ENCODE measurements around the gene B3GAT3. TPM values are rescaled to one million over a fixed set of nuclear protein-coding genes. Genes with fewer than 3 reads are reported as not detected.
"Not testable (repeated sequence)": the region's sequence is repeated elsewhere in the genome, so short reads cannot be mapped to it uniquely, and the experiment has no call there.

The B3GAT3 gene
- polyA plus RNA-seq, 3 donors = 23.1 to 27.0 (median 25.0) TPM

DNA sequence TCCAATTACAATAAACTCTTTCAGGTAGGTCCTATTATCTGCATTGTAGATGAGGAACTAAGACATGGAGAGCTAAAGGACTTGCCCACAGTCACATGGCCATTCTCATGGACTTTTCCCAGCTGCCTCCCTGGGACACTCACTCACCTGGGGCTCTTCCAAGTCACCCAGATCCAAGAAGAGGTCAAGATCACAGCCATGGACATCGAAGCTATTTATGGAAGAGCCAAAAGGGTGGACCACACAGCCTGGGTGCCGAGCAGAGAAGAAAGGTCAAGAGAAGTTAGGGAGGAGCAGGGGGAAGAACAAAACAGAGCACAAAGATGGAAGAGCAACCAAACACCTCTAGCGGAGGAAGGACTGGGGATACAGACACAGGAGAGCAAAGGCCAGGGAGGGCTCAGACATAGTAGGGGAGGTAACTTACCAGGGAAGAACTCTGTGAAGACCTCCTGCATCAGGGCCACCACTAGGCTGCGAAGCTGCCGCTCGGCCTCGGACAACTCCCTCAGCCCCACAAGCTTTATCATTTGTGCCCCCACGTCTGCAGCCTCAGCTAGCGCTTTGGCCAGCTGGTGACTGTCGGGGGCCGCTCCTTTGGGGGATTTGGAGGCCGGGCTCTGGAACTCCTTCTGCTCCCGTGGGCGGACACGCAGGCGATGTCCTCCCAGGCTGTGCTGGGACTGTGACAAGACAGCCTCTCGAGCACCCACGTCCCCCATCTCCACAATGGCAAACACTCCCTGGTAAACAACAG is 40.6 kb downstream of the B3GAT3 start:
- no peak for DNase-seq (ENCODE audit: low read depth in 3 of 3, low spot score in 2 of 3)

DNA sequence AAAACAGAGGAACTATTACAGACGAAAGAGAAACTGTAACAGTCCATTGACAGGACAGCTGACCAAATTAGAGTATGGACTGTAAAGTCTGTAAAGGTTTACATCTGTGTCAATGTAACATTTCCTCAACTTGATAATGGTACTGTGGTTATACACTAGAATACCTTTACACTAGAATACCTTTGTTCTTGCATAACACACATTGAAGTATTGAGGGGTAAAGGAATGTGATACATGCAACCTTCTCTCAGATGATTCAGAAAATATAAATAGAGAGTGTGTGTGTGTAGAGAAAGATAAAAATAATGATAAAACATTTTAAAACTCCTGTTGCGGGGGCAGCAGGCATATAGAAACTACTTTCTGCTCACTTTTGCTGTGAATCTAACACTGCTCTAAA is 42.5 kb downstream of the B3GAT3 start:
- DNase-seq (ENCODE audit: low read depth in 3 of 3, low spot score in 2 of 3) = no peak

GRCh38 chr11:62578541-62578940 is 43.2 kb downstream of the B3GAT3 start:
- no peak for DNase-seq (ENCODE audit: low read depth in 3 of 3, low spot score in 2 of 3)

DNA sequence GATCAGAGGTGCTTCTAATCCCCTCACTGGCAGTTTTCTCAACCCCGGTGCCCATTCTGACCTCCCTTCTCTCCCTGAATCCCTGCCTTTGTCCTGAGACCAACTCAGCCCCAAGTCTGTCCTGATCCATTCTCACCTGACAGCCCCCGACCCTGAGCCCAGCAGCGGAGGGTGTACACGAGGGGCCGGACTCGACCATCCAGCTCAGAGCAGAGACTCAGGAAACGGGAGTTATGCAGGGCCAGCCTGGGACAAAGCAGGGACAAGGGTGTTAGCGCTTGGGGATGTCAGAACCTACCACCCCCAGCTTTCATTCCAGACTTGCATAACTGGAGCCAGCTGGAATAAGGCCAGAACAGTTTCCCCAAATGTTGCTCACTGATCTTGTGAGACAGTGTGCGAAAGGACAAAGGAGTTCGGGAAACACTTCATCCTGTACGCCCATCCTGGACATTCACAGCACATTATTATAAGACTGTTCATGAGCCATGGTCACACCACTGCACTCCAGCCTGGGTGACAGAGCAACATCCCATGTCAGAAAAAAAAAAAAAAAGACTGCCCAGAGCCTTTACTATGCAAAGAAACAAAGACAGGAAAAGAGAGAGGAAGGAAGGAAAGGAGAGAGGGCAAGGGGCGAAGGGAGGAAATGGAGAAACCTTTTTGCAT is 44.6 kb downstream of the B3GAT3 start:
- DNase-seq (ENCODE audit: low read depth in 3 of 3, low spot score in 2 of 3) = no peak

DNA sequence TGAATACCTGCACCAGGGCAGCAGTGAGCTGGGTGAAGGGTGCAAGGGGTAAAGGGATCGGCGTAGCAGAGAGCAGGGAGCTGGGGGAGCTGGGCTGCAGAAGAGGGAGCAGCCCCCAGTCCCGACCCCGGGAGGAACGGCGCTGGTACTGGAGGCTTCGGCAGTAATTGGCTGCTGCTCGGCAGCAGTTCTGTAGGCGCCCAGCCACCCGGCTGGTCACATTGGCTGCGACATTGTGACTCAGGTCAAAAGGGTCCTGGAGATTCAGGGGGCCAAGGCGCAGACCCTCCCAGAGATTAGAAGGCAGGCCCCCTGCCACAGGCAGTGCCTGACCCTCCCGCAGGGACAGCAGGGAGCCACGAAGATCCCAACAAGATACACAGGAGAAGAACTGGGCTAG is 45.9 kb downstream of the B3GAT3 start:
- DNase-seq (ENCODE audit: low read depth in 3 of 3, low spot score in 2 of 3) = no peak

DNA sequence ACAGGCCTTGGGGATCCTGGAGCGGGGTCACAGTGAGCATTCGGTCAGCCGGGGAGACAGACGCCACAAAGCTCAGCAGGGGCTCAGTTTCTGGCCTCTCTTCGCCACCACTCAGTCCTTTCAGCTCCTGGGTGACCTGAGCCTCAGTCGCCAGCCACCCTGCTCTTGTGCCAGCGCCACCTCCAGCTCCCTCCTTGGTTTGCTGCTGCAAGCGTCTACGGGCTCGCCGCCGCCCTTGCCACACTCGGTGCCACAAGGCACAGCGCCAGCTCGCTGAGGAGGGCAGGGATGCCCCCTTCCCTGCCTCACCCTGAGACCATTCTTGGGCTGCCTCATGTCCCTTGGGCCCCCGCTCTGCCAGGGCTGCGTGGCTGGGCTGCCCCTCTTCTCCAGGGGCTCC is 46.6 kb downstream of the B3GAT3 start:
- DNase-seq (ENCODE audit: low read depth in 3 of 3, low spot score in 2 of 3) = no peak

- DNase-seq (ENCODE audit: low read depth in 3 of 3, low spot score in 2 of 3) = no peak
Measured at GRCh38 chr11:62574363-62575071, 47.3 kb downstream of the B3GAT3 start.

DNA sequence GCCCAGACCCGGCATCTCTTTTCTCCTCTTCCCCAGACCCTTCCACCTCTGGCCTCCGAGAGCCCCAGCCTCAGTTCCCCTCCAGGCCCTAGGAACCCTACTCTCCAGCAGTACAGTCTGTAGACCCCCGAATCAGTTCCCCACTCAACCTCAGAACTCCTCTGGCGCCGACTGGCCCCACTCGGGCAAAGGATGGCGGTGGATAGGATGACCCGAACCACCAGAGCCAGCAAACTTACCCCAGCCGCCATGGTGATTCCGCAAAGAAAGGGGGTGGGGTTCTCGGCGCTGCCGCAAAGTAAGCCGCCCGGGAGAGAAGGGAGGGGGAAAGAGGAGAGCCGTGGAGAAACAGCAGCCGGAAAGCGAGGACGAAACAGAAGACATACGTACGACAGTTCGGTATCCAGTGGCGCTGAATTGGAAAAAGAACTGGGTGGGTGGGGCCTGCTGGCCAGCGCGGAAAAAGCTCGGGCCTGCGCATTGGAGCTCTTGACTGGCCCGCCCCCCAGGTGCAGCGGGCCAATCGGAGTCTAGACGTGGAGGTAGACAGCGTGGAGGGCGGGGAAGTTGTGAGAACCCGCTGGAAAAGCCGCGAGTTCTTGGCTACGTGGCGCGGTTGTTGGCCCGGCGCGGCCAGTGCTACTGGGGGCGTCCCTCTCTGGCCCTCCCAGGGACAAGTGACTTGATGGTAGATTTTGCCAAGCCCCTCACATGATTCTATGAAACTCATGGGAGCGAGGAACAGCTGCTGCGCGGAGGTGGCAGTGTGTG is 48.0 kb downstream of the B3GAT3 start, which contains the start of gene EEF1G:
EEF1G (minus strand) TSS at position 300 of the 771 bp plus-strand sequence; CDS start at position 251, 49 bp downstream.
- peak; percentile 97 to 99 (median 99) for DNase-seq (ENCODE audit: low read depth in 3 of 3, low spot score in 2 of 3)

DNA sequence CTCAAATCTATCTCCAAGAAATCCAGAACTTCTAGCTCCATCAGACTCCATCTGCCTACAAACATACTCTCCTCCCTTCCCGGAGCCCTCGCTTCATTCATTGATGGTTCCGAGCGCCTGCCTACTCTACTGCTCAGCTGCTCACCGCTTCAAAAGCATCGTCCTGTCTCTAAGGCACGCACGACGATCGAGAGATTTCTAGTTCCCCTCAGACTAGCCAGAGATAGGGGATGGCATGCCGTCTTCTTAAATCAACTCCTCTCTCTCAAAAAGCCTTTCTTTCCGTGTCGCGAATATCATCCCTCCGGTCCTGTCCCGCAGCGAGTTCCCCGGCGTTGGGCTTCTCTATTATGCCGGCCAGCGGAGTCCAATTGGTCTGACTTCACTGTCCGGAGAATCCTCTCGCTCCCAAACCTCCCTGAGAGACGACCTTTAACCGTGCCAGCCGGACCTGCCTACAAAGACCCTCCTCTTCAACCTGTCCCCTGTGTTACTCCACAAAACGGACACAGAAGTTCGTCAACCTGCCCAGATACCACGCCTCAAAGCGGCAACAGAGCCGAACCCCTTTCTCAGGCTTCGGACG is 48.7 kb downstream of the B3GAT3 start:
- no peak for DNase-seq (ENCODE audit: low read depth in 3 of 3, low spot score in 2 of 3)

DNA sequence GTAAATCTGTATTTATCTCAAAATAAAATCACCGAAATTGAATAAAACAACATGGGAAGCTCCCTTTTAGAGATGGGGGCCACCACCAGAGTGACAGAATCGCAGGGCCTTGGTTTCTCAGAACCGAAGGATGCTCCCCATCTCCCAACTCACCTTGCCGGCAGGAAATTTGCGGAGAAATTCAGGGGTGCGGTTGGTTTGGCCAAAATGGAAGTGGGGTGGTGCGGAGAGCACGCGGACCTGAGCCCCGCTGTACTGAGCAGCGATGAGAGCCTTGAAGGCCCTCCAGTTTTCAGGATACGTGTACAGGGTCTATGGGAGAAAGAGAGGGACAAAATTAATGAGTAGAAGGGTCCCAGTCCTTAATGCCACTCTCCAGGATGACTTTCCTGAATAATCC is 49.4 kb downstream of the B3GAT3 start:
- DNase-seq (ENCODE audit: low read depth in 3 of 3, low spot score in 2 of 3) = no peak

DNA sequence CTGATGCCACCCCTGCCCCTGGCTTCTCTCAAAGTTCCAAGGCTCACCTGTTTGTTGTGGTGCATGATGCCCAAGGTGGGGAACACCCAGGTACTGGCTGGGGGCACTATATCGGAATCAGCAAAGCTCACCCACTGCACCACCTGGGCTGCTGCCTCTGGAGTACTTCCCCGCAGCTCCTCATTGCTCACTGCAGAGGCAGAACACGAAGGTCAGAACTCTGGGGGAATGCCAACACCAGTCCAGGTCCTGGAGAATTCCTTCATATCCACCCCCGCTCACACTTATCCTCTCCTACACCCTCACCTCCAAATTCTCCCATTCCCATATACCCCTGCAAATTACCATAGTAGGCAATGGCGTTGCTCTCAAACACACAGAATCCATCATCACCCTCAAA is 50.3 kb downstream of the B3GAT3 start:
- not testable (repeated sequence) for DNase-seq (ENCODE audit: low read depth in 3 of 3, low spot score in 2 of 3)

DNA sequence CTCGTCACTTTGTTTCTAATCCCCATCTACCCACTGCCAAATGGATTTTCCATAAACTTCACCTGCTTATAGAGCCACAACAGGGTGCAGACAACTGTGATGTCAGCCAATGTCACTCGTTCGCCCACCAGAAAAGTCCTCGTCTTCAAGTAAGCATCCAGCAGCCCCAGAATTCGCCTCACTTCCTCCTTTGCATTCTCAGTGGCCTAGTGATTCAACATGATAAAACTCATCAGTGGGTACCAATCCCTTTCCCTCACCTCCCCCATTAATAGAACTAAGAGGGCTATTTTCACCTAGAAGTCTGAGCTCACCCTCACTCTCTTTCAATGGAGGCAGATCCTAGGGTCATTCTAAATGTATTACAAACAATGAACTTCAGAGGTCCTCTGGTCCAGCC is 50.9 kb downstream of the B3GAT3 start:
- DNase-seq (ENCODE audit: low read depth in 3 of 3, low spot score in 2 of 3) = not testable (repeated sequence)

GRCh38 chr11:62569611-62570010 is 52.2 kb downstream of the B3GAT3 start:
- no peak for DNase-seq (ENCODE audit: low read depth in 3 of 3, low spot score in 2 of 3)

GRCh38 chr11:62567018-62567633 is 54.7 kb downstream of the B3GAT3 start:
- no peak for DNase-seq (ENCODE audit: low read depth in 3 of 3, low spot score in 2 of 3)

DNA sequence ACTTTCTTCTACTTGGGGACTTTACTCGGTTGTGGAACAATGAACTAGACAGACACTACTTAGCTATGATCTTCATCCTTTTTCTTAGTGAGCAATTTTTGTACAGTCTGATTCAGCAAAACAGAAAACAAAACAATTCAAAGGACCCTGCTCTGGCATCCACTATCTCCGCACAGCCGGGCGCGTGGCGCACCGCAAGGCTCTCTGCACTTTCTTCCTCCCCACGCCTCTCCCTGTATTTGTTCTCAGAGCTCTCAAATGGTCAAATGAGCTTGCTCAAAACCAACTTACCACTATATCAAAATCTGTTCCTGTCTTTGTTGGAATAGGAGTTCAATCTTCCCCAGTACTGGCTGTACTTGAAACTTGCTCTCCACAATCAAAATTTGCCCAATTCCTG is 55.5 kb downstream of the B3GAT3 start:
- DNase-seq (ENCODE audit: low read depth in 3 of 3, low spot score in 2 of 3) = no peak

Other genes with a start within 250 kb of the B3GAT3 start
- gene SCGB1A1, start 203.0 kb downstream of the B3GAT3 start, polyA plus RNA-seq (ENCODE audit: insufficient read length in 3 of 3) = not detected
- gene AHNAK, start 75.2 kb downstream of the B3GAT3 start, polyA plus RNA-seq (ENCODE audit: insufficient read length in 3 of 3) = 100 to 1,000 TPM; 204 to 222 (median 220) TPM
- gene EEF1G, start 48.1 kb downstream of the B3GAT3 start, polyA plus RNA-seq (ENCODE audit: insufficient read length in 3 of 3) = 1,000 to 10,000 TPM; 2,168 to 2,372 (median 2,294) TPM
- 10 to 100 TPM; 17.9 to 21.5 (median 19.0) TPM for gene TUT1, start 30.5 kb downstream of the B3GAT3 start, polyA plus RNA-seq (ENCODE audit: insufficient read length in 3 of 3)
- gene MTA2, start 20.1 kb downstream of the B3GAT3 start, polyA plus RNA-seq (ENCODE audit: insufficient read length in 3 of 3) = 10 to 100 TPM; 90.2 to 96.7 (median 96.2) TPM
- 10 to 100 TPM; 24.4 to 32.6 (median 26.1) TPM for gene EML3, start 9.2 kb downstream of the B3GAT3 start, polyA plus RNA-seq (ENCODE audit: insufficient read length in 3 of 3)
- gene ROM1, start 8.7 kb downstream of the B3GAT3 start, polyA plus RNA-seq (ENCODE audit: insufficient read length in 3 of 3) = 1 to 10 TPM; 2.7 to 3.6 (median 3.6) TPM
- 100 to 1,000 TPM; 390 to 407 (median 396) TPM for gene GANAB, start 24.6 kb upstream of the B3GAT3 start, polyA plus RNA-seq (ENCODE audit: insufficient read length in 3 of 3)
- 10 to 100 TPM; 19.0 to 21.3 (median 19.4) TPM for gene INTS5, start 31.3 kb upstream of the B3GAT3 start, polyA plus RNA-seq (ENCODE audit: insufficient read length in 3 of 3)
- 10 to 100 TPM; 47.0 to 57.9 (median 51.7) TPM for gene C11orf98, start 43.2 kb upstream of the B3GAT3 start, polyA plus RNA-seq (ENCODE audit: insufficient read length in 3 of 3)
- gene CSKMT, start 43.3 kb upstream of the B3GAT3 start, polyA plus RNA-seq (ENCODE audit: insufficient read length in 3 of 3) = 1 to 10 TPM; 3.9 to 5.6 (median 4.3) TPM
- 1 to 10 TPM; 6.6 to 8.4 (median 6.8) TPM for gene UQCC3, start 49.7 kb upstream of the B3GAT3 start, polyA plus RNA-seq (ENCODE audit: insufficient read length in 3 of 3)
- gene LBHD1, start 50.3 kb upstream of the B3GAT3 start, polyA plus RNA-seq (ENCODE audit: insufficient read length in 3 of 3) = 1 to 10 TPM; 5.4 to 8.2 (median 6.1) TPM
- 100 to 1,000 TPM; 160 to 169 (median 161) TPM for gene UBXN1, start 57.1 kb upstream of the B3GAT3 start, polyA plus RNA-seq (ENCODE audit: insufficient read length in 3 of 3)
- under 1 TPM; 0.78 to 0.95 (median 0.85) TPM for gene LRRN4CL, start 67.5 kb upstream of the B3GAT3 start, polyA plus RNA-seq (ENCODE audit: insufficient read length in 3 of 3)
- 10 to 100 TPM; 65.2 to 74.4 (median 71.1) TPM for gene BSCL2, start 85.4 kb upstream of the B3GAT3 start, polyA plus RNA-seq (ENCODE audit: insufficient read length in 3 of 3)
- 1 to 10 TPM; 1.5 to 1.9 (median 1.7) TPM for gene GNG3, start 85.7 kb upstream of the B3GAT3 start, polyA plus RNA-seq (ENCODE audit: insufficient read length in 3 of 3)
- 10 to 100 TPM; 78.7 to 83.8 (median 81.4) TPM for gene HNRNPUL2, start 105.5 kb upstream of the B3GAT3 start, polyA plus RNA-seq (ENCODE audit: insufficient read length in 3 of 3)
- 10 to 100 TPM; 35.2 to 42.4 (median 38.0) TPM for gene TTC9C, start 106.5 kb upstream of the B3GAT3 start, polyA plus RNA-seq (ENCODE audit: insufficient read length in 3 of 3)
- 1 to 10 TPM; 6.8 to 9.1 (median 7.0) TPM for gene ZBTB3, start 132.2 kb upstream of the B3GAT3 start, polyA plus RNA-seq (ENCODE audit: insufficient read length in 3 of 3)
- gene POLR2G, start 139.6 kb upstream of the B3GAT3 start, polyA plus RNA-seq (ENCODE audit: insufficient read length in 3 of 3) = 100 to 1,000 TPM; 173 to 180 (median 179) TPM
- 10 to 100 TPM; 27.9 to 30.9 (median 28.4) TPM for gene TAF6L, start 149.4 kb upstream of the B3GAT3 start, polyA plus RNA-seq (ENCODE audit: insufficient read length in 3 of 3)
- gene TMEM179B, start 165.4 kb upstream of the B3GAT3 start, polyA plus RNA-seq (ENCODE audit: insufficient read length in 3 of 3) = 10 to 100 TPM; 66.4 to 71.6 (median 67.9) TPM
- 10 to 100 TPM; 22.5 to 26.6 (median 26.3) TPM for gene TMEM223, start 170.0 kb upstream of the B3GAT3 start, polyA plus RNA-seq (ENCODE audit: insufficient read length in 3 of 3)
- gene NXF1, start 183.5 kb upstream of the B3GAT3 start, polyA plus RNA-seq (ENCODE audit: insufficient read length in 3 of 3) = 100 to 1,000 TPM; 107 to 140 (median 121) TPM
- gene STX5, start 210.1 kb upstream of the B3GAT3 start, polyA plus RNA-seq (ENCODE audit: insufficient read length in 3 of 3) = 10 to 100 TPM; 50.3 to 54.5 (median 51.4) TPM
- under 1 TPM; 0.28 to 0.43 (median 0.33) TPM for gene TEX54, start 210.9 kb upstream of the B3GAT3 start, polyA plus RNA-seq (ENCODE audit: insufficient read length in 3 of 3)
- 10 to 100 TPM; 31.2 to 36.0 (median 33.7) TPM for gene WDR74, start 217.6 kb upstream of the B3GAT3 start, polyA plus RNA-seq (ENCODE audit: insufficient read length in 3 of 3)